Stimulated activated CD8-positive, alpha-beta memory T cell treated with anti-CD3 and anti-CD28 coated beads, Interleukin-4, amount 100 ng/mL, for 48 hours (primary cell): ENCODE results near the gene CDCA8.
"Not testable (repeated sequence)": the region's sequence is repeated elsewhere in the genome, so short reads cannot be mapped to it uniquely, and the experiment has no call there.

Source experiments
- DNase-seq: peaks from one replicate; pipeline ENCODE4 v3.0.0-alpha.2; 2020

Gene CDCA8

GRCh38 chr1:37718901-37719571 is 26.7 kb downstream of the CDCA8 start:
- DNase-seq: no peak

DNA sequence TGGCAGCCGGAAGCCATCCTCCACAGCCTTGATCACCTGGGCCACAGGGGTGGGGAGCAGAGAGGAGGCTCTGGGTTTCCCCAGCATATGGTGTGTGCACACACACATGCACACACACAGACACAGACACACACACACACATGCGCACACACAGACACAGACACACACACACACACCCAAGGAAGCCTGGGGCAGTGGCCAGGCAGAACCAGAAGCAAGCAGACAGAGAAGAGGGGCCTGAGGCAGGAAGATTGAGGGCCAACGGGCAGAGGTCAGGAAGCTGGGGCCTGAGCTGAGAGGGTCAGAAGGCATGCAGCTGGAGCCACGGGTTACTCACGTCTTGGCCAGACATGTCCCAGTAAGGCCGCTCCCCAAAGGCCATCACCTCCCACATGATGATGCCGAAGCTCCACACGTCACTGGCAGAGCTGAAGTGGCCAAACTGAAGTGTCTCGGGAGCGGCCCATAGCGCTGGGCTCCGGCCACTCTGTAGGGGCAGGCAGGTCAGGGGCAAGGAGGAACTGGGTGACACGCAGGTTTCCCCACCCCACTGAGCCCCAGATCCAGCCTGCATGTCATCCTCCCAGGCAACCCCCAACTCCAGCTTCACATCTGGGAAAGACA is 27.4 kb downstream of the CDCA8 start:
- no peak for DNase-seq

DNA sequence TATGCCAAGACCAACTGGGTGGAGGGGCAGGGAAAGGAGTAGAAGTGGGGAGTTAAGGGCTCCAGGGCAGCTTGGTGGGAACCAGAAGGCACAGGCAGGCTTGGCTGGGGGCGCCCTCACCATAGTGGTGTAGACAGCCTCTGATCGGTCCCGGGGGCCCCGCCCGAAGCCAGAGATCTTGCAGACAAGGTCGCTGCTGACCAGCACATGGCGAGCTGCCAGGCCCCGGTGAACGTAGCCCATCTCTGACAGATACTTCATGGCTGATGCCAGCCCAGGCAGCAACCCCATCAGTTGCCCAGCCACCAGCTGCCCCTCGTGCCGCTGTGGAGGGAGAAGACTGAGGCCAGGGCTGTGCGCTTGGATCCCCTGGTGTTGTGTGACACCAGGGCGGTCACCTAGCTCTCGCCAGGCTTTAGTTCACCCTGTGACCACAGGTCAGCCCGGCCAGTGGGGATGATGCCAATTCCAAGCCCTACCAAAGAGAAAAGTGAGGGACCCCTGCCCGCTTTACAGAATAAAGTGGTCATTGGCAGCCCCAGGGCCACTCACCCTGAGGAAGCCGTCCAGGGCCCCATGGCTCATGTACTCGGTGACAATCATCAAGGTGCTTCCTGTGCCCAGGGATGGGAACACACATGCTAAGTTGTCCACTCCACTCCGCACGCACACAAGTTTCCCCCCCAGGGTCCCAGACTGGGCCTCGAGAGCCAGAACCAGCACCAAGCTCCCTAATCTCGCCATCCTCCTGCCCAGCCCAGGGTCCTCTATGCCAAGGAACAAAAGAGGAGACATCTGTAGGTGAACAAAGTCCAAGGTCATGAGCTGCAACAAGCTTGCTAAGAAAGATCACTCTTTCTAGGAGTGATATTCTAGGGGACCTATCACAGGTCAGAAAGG is 28.2 kb downstream of the CDCA8 start:
- no peak for DNase-seq

DNA sequence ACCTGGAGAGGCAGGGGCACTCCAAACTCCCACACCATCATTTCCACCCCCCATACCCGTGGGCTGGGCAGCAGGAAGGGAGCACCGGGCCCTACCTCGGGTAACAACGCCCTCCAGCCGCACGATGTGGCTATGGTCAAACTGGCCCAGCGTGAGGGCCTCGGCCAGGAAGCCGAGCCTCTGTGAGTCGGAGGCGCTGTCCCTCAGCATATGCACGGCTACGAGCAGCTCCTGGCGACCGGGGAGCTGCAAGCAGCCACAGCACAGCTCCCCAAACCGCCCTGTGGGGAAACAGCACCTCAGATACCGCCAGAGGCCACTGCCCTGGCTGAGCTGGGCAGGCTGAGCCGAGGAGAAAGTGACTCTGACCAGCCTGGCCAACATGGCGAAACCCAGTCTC is 29.2 kb downstream of the CDCA8 start:
- DNase-seq: no peak

DNA sequence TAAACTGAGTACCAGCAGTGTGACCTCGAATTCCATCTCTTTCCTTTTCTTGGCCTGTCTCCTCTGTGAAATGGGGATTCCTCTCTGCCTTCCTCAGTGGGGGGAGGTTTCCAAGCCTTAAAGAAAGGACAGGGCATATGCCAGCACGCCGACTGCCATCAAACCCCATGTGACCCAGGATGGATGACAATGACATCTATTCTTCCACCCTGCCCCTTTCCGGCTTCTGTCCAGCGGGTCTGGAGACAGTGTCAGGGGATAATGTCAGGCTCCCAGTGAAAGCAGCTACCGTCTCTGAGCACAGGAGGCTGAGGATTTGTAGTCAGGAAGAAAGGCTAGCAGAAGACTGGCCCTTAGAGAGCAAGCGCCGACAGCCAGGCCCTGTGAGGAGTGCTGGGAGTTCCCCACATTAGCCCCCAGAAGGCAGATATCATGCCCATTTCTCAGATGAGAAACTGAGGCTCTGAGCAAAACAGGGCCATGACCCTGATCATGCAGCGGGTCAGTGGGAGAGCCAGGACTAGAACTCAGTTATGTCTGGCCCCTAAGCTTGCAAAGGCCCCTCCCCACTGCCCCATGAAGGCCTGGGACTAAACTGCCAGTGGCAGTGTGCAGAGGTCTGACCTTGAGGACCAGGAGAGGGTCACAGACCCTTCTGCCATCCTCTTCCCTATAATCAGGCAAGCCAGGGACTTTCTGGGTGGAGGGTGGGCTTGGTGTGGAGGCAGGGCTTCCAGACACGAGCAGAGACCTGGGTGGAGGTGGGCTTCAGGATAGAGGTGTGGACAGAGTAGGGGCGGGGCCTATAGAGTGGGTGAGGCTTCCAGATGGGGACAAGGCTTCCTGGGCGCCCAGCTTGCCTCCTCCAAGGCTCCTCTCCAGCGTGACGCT is 30.1 kb downstream of the CDCA8 start:
- DNase-seq: no peak

DNA sequence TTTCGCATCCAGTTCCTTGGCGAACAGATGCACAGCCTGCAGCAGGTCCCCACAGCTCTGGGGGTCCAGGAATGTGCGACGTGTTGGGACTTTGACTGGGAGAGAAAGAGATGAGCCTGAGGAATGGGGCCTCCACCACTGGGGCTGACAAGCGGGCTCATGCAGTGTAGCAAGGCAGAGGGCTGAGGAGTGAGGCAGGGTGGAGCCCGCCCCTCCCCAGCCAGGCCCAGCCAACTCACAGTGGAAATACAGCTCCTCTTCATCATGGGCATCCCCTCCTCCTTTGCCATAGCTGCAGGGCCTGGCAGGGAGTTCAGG is 30.7 kb downstream of the CDCA8 start:
- no peak for DNase-seq

DNA sequence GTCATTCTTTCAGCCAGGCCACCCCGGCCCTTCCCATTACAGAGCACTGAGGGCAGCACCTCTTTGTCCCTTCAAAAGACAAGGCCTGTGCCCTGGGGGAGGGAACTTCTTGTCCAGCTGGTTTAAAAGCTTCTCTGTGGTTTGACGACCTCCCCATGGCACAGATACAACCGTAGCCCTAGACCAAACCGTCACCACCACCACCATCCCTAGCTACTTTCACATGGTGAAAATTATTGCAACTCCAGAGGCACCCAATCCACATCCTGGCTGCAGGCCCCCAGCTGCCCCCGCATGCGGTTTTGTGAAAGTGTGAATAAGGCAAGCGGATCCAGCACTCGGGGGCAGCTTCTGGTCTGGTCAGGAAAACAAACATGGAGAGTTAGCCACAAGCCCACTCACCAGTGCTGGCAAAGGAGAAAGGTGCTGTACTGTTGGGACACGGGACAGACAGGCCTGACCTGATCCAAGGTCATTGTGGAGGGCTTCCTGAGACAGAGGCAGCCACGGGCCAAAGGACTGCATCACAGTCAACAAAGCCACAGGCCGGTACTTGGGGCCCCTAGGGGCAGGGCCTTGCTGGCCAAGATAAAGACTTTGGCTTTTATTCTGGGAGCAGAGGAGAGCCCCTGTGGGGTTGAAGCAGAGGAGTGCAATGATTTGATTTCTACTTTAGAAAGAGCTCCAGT is 31.2 kb downstream of the CDCA8 start:
- no peak for DNase-seq

DNA sequence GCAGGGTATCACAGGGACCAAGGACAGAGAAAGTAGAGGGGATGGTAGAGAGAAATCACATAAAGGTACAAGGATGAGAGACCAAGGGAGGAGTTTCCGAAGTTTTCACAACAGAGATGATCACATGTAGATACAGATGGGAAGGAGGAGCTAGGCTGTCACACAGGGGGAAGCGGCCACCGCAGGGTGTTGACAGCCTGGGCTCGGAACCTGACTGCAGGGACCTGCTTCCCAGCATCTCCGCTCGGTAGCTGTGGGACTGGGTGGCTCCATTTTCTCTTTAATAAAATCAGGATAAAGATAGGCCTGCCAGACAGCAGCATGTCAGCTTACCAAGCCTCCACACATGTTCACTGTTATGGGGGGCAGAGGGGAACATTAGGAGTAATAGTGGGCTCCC is 32.3 kb downstream of the CDCA8 start:
- DNase-seq: no peak

- no peak for DNase-seq
Measured at GRCh38 chr1:37725851-37726613, 33.7 kb downstream of the CDCA8 start.

GRCh38 chr1:37726751-37727585 is 34.7 kb downstream of the CDCA8 start:
- DNase-seq: no peak

- no peak for DNase-seq
Measured at GRCh38 chr1:37728416-37728815, 36.1 kb downstream of the CDCA8 start.

DNA sequence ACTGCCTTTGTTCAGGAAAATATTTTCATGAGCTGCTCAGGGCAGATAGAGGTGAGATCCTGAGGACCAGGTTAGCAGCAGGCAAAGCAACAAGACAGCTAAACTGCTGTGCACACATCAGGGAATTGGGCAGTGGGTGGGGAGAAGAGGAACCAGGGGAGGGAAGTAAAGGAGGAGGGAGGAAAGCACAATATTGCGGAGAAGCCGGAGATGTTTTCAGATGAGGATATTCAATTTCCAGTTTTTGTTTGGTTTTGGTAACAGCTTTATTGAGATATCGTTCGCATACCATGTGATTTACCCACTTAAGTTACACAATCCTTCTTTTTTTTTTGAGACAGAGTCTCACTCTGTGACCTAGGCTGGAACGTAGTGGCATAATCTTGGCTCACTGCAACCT is 38.1 kb downstream of the CDCA8 start:
- DNase-seq: no peak

- DNase-seq: no peak
Measured at GRCh38 chr1:37731312-37732019, 39.1 kb downstream of the CDCA8 start.

DNA sequence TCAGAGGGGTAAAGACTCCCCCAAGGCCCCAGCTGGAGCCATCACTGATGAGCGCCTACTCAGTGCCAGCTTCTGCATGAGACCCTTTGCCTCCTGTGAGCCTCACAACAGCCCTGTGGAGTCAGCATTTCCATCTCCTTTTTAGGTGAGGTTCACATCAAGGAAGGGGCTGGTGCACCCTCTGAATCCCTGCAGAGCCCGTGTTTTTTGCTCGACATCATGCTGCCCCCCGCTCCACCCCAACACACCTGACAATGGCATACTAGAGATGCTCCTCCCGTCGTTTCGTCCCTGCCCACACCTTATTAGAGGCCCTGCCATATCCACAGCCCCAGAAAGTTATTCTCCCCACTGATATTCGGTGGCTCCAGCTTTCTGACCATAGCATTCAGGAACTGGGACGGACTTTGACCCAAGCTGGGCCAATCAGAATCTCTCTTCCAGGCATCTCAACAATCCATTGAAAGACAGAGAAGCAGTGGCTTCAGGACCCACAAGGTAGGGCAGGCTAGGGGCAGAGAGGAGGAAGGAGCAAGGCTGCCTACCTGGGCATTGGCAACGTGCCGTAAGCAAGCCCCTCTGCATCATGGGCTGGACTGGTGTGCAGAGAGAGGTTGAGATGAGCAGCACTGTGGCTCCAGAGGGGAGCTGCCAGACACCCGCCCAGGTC is 39.9 kb downstream of the CDCA8 start:
- no peak for DNase-seq

GRCh38 chr1:37734629-37735591 is 42.6 kb downstream of the CDCA8 start:
- peak; percentile 55 for DNase-seq

- not testable (repeated sequence) for DNase-seq
Measured at GRCh38 chr1:37737975-37738374, 45.7 kb downstream of the CDCA8 start.

DNA sequence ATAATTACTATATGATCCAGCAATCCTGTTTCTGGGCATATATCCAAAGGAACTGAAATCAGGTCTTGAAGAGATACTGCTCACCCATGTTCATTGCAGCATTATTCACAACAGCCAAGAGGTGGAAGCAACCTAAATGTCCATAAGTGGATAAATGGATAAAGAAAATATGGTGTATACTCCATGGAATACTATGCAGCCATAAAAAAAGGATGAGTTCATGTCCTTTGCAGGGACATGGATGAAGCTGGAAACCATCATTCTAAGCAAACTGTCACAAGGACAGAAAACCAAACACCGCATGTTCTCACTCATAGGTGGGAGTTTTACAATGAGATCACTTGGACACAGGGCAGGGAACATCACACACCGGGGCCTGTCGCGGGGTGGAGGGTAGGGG is 46.3 kb downstream of the CDCA8 start:
- DNase-seq: not testable (repeated sequence)

- no peak for DNase-seq
Measured at GRCh38 chr1:37739222-37739621, 46.9 kb downstream of the CDCA8 start.
